Measurements from ENCODE around the gene PHACTR1.

Gene PHACTR1

DNA sequence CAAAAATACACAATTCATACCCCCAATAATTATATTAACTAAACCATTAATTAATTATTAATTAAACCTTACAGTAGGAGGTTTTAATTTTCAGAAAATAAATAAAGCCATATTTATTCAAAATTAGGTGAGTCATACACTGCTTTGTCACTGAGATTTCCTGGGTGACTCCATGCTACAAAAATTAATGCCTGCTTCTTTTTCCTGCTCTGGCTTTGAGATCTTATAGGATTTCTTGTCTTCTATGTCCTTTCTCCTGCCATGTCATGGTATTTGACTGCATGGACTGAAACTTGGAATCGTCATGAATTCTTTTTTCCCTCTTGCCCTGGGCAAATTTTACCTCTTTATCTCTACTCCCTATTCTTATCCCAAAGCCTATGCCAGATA lies 133.2 kb downstream of the PHACTR1 start:
- Histone ChIP-seq H3K4me3 (ENCODE audit: low read length) (no peak overlapping the region), H3K4me1 (ENCODE audit: control insufficient read depth, insufficient read depth, low read length) (no peaks in the 10 kb centered on the region), H3K9me3 (ENCODE audit: control insufficient read depth, low read length) (no peaks in the 10 kb centered on the region), H3K36me3 (ENCODE audit: control insufficient read depth, insufficient read depth, low read length, severe bottlenecking) (no peaks in the 10 kb centered on the region), H3K27me3 (replicated peaks; ENCODE audit: control insufficient read depth, insufficient read depth, low read length) (peaks cover 6% of the 10 kb centered on the region), H3K9ac (ENCODE audit: low read length) (no peak overlapping the region)
- no peak for DNase-seq (ENCODE audit: low read depth)

DNA sequence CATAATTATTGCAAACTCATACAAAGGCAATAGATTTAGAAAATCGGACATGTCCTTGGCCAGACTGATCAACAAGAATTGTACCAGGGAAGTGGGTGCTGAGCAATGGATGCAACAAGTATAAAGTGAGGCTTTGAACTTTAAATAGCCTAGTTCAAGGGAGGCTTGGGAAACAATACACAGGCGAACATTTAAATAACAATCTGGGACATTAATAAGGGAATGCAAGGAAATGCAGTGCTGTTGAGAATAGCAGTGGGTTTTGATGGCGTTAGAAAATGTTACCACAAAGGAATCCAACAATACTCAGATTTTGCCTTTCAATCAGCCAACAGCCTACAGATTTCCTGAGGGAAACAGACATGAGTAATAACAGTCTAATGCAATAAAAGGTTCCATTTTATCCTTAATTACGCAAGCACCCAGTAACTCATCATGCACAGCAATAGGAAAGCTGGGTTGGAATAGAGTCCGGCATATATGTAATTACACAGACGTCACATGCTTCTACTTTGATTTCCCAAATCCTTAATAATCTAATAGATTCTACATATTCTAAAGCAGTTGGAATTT lies 134.6 kb downstream of the PHACTR1 start:
- Histone ChIP-seq H3K4me1 (ENCODE audit: control insufficient read depth, insufficient read depth, low read length) (no peaks in the 10 kb centered on the region), H3K9me3 (ENCODE audit: control insufficient read depth, low read length) (no peaks in the 10 kb centered on the region), H3K27me3 (replicated peaks; ENCODE audit: control insufficient read depth, insufficient read depth, low read length) (no peaks in the 10 kb centered on the region), H3K4me3 (ENCODE audit: low read length) (no peak overlapping the region), H3K9ac (ENCODE audit: low read length) (no peak overlapping the region), H3K36me3 (ENCODE audit: control insufficient read depth, insufficient read depth, low read length, severe bottlenecking) (no peaks in the 10 kb centered on the region)
- no peak for DNase-seq (ENCODE audit: low read depth)

DNA sequence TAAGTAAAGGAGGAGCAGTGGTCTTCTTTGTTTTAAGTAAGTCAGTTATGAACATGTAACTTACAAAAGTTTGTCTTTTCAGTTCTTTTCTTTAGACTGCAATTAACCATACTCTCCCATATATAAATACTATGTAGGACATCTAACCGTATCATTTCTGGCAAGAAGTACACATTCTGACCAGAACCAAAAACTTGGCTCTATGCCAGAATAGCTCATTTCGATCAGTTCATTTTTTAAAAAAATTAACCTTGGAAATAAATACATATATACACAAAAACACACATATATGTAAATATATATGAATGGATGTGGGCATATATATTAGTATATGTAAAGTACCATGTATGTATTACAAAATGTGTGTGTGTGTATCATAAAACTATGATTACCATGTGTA lies 145.0 kb downstream of the PHACTR1 start:
- H3K9me3 ChIP-seq (ENCODE audit: control insufficient read depth, low read length) = no peaks in the 10 kb centered on the region
- H3K27me3 ChIP-seq (replicated peaks; ENCODE audit: control insufficient read depth, insufficient read depth, low read length) = peaks cover 1% of the 10 kb centered on the region
- H3K9ac ChIP-seq (ENCODE audit: low read length) = no peak overlapping the region
- no peaks in the 10 kb centered on the region for H3K4me1 ChIP-seq (ENCODE audit: control insufficient read depth, insufficient read depth, low read length)
- DNase-seq (ENCODE audit: low read depth) = no peak
- H3K36me3 ChIP-seq (ENCODE audit: control insufficient read depth, insufficient read depth, low read length, severe bottlenecking) = no peaks in the 10 kb centered on the region
- H3K4me3 ChIP-seq (ENCODE audit: low read length) = no peak overlapping the region

DNA sequence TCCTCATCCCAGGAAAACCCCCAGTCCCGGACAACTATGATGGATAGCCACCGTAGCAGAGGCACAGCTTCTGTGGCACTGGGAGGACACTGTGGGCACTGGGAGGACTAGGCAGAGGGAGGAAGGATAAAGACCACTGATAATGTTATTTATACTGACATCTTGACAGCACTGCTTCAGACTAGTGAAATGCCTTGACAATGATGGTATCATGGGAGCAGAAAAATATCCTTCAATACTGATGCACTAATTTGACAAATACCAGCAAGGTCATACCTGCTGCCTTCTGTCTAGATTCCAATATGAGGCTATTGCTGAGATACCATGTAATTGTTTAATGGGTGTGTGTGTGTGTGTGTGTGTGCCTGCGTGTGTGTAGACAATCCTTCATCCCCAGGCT lies 148.6 kb downstream of the PHACTR1 start:
- no peak overlapping the region for H3K4me3 ChIP-seq (ENCODE audit: low read length)
- no peak for DNase-seq (ENCODE audit: low read depth)

DNA sequence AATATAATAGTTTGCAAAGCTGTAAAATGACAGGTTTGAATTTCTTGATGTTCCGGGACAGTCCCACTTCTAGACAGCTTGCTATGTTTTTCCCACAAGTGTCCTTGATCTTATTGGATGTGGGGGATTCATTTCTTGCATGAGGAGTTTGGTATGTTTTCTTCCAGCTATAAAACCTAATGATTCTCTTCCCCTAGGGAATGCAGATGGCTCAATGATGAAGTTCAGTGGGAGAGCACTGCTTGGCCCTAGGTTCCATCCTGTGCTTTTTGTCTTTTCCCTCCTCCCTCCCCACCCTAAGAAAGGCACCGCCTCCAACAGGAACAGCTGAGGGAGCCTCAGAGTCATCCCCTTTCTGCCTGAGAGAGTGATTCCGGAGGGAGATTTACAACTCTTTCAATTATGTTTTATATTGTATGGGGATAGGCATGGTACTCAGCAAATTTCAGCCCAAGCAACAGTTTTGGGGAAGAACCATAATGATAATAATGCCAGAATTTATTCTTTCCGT lies 149.2 kb downstream of the PHACTR1 start:
- H3K36me3 ChIP-seq (ENCODE audit: control insufficient read depth, insufficient read depth, low read length, severe bottlenecking) = no peaks in the 10 kb centered on the region
- H3K4me3 ChIP-seq (ENCODE audit: low read length) = no peak overlapping the region
- no peaks in the 10 kb centered on the region for H3K9me3 ChIP-seq (ENCODE audit: control insufficient read depth, low read length)
- no peak for DNase-seq (ENCODE audit: low read depth)
- no peak overlapping the region for H3K9ac ChIP-seq (ENCODE audit: low read length)
- peaks cover 20% of the 10 kb centered on the region for H3K27me3 ChIP-seq (replicated peaks; ENCODE audit: control insufficient read depth, insufficient read depth, low read length)
- H3K4me1 ChIP-seq (ENCODE audit: control insufficient read depth, insufficient read depth, low read length) = no peaks in the 10 kb centered on the region

More for the DNA sequence above, 148.6 kb downstream of the PHACTR1 start:
- Histone ChIP-seq H3K27me3 (replicated peaks; ENCODE audit: control insufficient read depth, insufficient read depth, low read length) (peaks cover 16% of the 10 kb centered on the region), H3K9me3 (ENCODE audit: control insufficient read depth, low read length) (no peaks in the 10 kb centered on the region), H3K9ac (ENCODE audit: low read length) (no peak overlapping the region), H3K36me3 (ENCODE audit: control insufficient read depth, insufficient read depth, low read length, severe bottlenecking) (no peaks in the 10 kb centered on the region), H3K4me1 (ENCODE audit: control insufficient read depth, insufficient read depth, low read length) (no peaks in the 10 kb centered on the region)

DNA sequence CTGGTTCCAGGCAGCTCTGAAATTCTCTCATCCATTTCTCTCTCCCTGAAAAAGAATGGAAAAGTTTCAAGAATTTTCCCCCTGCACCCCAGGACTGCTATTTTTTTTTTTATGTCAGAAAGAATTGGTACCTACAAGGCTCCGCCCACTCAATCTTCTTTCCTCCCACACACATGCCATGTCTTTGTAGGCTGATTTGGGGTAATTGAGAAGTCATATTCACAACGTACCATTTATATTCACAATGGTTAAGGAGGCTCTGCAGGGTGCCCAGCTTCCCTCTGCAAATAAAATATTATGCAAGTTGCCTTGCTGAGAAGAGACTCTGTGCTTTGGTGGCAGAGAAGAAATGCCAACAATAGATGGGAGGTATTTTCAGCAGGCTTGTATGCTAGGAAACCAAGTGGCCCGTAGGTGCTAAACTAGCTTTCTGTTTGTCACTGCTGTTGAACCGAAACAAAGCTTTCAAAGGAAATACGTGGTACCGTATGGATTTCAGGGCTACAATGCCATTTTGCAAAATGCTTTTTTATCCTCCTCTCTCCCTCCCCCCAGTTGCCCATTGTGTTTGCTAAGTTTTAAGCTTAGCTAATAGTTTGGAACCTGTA lies 150.0 kb downstream of the PHACTR1 start:
- Histone ChIP-seq H3K27me3 (replicated peaks; ENCODE audit: control insufficient read depth, insufficient read depth, low read length) (peaks cover 25% of the 10 kb centered on the region), H3K4me3 (ENCODE audit: low read length) (no peak overlapping the region), H3K9me3 (ENCODE audit: control insufficient read depth, low read length) (no peaks in the 10 kb centered on the region), H3K36me3 (ENCODE audit: control insufficient read depth, insufficient read depth, low read length, severe bottlenecking) (no peaks in the 10 kb centered on the region), H3K9ac (ENCODE audit: low read length) (no peak overlapping the region), H3K4me1 (ENCODE audit: control insufficient read depth, insufficient read depth, low read length) (no peaks in the 10 kb centered on the region)
- no peak for DNase-seq (ENCODE audit: low read depth)

DNA sequence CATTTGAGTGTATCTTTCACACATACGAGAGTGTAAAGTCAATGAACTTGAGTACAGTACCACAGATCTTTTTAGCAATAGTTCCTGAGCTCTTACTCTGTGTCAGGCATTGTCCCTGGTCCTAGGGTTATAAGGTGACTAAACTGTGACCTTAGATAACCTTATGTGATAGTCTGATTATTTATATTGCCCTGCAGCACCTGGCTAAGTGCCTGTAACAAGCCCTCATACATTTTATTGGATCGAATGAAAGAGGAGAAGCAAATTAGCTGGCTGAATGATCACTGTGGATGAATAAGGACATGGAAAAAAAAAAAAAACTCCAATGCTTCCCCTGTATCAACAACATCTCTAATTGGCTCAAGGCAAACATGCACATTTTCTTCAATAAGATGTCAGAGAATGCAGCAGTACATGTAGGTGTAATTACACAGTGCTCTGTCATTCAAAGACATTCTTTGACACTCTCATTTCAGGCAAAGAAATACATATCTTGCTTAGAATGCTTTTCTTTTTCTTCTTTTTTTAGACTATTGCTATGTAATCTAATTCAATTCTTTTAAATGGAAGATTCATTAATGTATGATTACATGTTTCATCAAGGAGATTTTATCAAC lies 153.4 kb downstream of the PHACTR1 start:
- H3K36me3 ChIP-seq (ENCODE audit: control insufficient read depth, insufficient read depth, low read length, severe bottlenecking) = no peaks in the 10 kb centered on the region
- H3K27me3 ChIP-seq (replicated peaks; ENCODE audit: control insufficient read depth, insufficient read depth, low read length) = peaks cover 30% of the 10 kb centered on the region
- H3K4me1 ChIP-seq (ENCODE audit: control insufficient read depth, insufficient read depth, low read length) = no peaks in the 10 kb centered on the region
- H3K9ac ChIP-seq (ENCODE audit: low read length) = no peak overlapping the region
- H3K9me3 ChIP-seq (ENCODE audit: control insufficient read depth, low read length) = no peaks in the 10 kb centered on the region
- H3K4me3 ChIP-seq (ENCODE audit: low read length) = no peak overlapping the region
- DNase-seq (ENCODE audit: low read depth) = no peak

DNA sequence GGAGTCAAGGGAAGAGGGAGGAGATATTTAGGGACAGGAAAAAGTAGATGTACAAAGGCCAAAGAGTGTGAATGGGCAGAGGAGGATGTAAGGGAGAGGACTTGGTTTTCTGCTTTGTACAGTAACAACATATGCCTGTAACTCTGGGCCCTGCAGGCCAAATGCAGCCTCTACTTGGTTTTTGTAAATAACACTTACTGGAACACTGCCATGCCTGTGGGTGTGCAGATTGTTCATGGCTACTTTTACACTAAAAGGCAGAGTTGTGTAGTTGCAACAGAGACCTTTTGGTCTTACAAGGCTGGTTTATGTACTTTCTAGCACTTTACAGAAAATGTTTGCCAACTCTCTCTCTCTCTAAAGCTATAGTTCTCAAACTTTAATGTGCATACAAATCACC lies 157.1 kb downstream of the PHACTR1 start:
- no peak for DNase-seq (ENCODE audit: low read depth)

DNA sequence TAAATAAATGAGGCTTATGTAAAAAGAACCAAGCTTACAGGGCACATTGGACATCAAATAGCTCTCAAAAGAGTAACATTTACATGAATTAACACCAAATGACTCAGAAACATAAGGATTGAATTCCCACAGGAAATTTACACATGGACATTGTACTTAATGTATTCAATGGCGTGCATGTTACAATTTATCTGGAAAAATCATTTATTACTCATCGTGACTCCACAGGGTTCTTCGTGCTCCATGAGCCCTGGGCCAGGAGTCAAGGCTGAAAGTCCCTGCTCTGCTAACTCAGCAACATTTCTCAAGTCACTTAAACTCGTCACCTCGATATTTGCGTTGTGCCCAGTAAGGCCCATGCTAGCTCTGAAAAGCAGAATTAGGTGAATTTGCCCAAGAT lies 158.5 kb downstream of the PHACTR1 start:
- no peaks in the 10 kb centered on the region for H3K9me3 ChIP-seq (ENCODE audit: control insufficient read depth, low read length)

More for the DNA sequence above, 157.1 kb downstream of the PHACTR1 start:
- Histone ChIP-seq H3K9me3 (ENCODE audit: control insufficient read depth, low read length) (no peaks in the 10 kb centered on the region), H3K27me3 (replicated peaks; ENCODE audit: control insufficient read depth, insufficient read depth, low read length) (peaks cover 17% of the 10 kb centered on the region), H3K4me1 (ENCODE audit: control insufficient read depth, insufficient read depth, low read length) (no peaks in the 10 kb centered on the region), H3K36me3 (ENCODE audit: control insufficient read depth, insufficient read depth, low read length, severe bottlenecking) (no peaks in the 10 kb centered on the region), H3K4me3 (ENCODE audit: low read length) (no peak overlapping the region), H3K9ac (ENCODE audit: low read length) (no peak overlapping the region)

DNA sequence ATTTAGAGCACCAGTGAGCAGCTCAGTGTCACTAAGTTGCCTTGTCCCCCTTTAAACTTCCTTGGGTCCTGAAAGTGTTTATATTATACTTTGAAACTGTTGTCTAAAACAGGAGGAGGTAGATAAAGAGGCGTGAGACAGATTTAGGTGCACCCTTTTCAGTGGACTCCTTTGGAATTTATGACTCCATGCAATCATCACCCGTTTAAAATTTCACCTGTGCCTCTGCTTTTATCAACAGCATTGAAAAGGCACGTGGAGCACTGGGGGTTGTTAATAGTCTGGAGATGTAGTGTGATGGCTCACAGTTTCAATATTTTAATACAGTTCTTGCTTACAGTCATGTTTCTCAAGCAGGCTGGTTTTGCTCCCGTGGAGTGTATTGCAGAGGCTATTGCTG lies 162.2 kb downstream of the PHACTR1 start:
- Histone ChIP-seq H3K4me3 (ENCODE audit: low read length) (no peak overlapping the region), H3K27me3 (replicated peaks; ENCODE audit: control insufficient read depth, insufficient read depth, low read length) (peaks cover 16% of the 10 kb centered on the region), H3K36me3 (ENCODE audit: control insufficient read depth, insufficient read depth, low read length, severe bottlenecking) (no peaks in the 10 kb centered on the region)

More for the DNA sequence above, 158.5 kb downstream of the PHACTR1 start:
- no peaks in the 10 kb centered on the region for H3K4me1 ChIP-seq (ENCODE audit: control insufficient read depth, insufficient read depth, low read length)
- no peak for DNase-seq (ENCODE audit: low read depth)
- H3K27me3 ChIP-seq (replicated peaks; ENCODE audit: control insufficient read depth, insufficient read depth, low read length) = peaks cover 20% of the 10 kb centered on the region
- no peak overlapping the region for H3K9ac ChIP-seq (ENCODE audit: low read length)
- no peak overlapping the region for H3K4me3 ChIP-seq (ENCODE audit: low read length)
- no peaks in the 10 kb centered on the region for H3K36me3 ChIP-seq (ENCODE audit: control insufficient read depth, insufficient read depth, low read length, severe bottlenecking)

DNA sequence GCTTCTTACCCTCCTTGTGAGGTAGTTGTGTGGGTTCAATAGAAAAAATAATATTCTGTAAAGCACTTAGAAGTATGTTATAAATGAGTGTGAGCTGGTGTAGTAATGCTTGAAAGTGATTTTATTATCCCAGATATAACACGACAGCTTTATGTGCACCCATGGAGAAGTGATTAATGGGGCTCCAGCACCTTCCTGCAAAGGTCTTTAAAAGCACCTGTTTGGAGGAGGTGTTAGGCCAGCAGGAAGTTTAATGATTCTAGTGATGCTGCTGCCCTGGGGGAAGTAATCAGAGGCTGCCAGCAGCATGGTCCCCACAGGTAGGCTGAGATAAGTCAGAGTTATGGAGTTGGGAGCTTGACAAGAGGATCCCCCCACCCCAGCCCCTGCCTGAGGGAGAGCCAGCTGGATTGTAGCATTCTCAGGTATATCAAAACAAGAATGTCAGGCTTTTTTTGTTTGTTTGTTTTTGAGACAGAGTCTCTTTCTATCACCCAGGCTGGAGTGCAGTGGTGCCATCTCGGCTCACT lies 166.3 kb downstream of the PHACTR1 start:
- Histone ChIP-seq H3K27me3 (replicated peaks; ENCODE audit: control insufficient read depth, insufficient read depth, low read length) (peaks cover 28% of the 10 kb centered on the region), H3K36me3 (ENCODE audit: control insufficient read depth, insufficient read depth, low read length, severe bottlenecking) (no peaks in the 10 kb centered on the region), H3K9me3 (ENCODE audit: control insufficient read depth, low read length) (no peaks in the 10 kb centered on the region), H3K4me1 (ENCODE audit: control insufficient read depth, insufficient read depth, low read length) (no peaks in the 10 kb centered on the region), H3K4me3 (ENCODE audit: low read length) (no peak overlapping the region), H3K9ac (ENCODE audit: low read length) (no peak overlapping the region)
- DNase-seq (ENCODE audit: low read depth) = no peak

More for the DNA sequence above, 162.2 kb downstream of the PHACTR1 start:
- Histone ChIP-seq H3K9ac (ENCODE audit: low read length) (no peak overlapping the region), H3K4me1 (ENCODE audit: control insufficient read depth, insufficient read depth, low read length) (no peaks in the 10 kb centered on the region), H3K9me3 (ENCODE audit: control insufficient read depth, low read length) (no peaks in the 10 kb centered on the region)
- DNase-seq (ENCODE audit: low read depth) = no peak
